HFFc6 (cell line): ENCODE results near the gene LPIN2. TPM values are rescaled to one million over a fixed set of nuclear protein-coding genes. Genes with fewer than 3 reads are reported as not detected.
"Not testable (repeated sequence)": the region's sequence is repeated elsewhere in the genome, so short reads cannot be mapped to it uniquely, and the experiment has no call there.

Source experiments
- DNase-seq: peaks from one replicate; pipeline ENCODE4 v3.0.0-alpha.2; 2018
- H3K27ac Mint-ChIP-seq: 2 replicates; pipeline ENCODE4 v1.8.0; 2020; ENCODE audit warnings: mild to moderate bottlenecking, mixed read lengths
- H3K27me3 Mint-ChIP-seq: 2 replicates; pipeline ENCODE4 v1.8.0; 2021; ENCODE audit warnings: mild to moderate bottlenecking, moderate library complexity, mixed read lengths; ENCODE audit not compliant: insufficient read depth
- H3K36me3 Mint-ChIP-seq: 2 replicates; pipeline ENCODE4 v1.8.0; 2021; ENCODE audit warnings: low read depth, mixed read lengths
- H3K4me1 Mint-ChIP-seq: 2 replicates; pipeline ENCODE4 v1.8.0; 2020; ENCODE audit warnings: low read depth, mixed read lengths
- H3K4me3 Mint-ChIP-seq: 2 replicates; pipeline ENCODE4 v1.8.0; 2020; ENCODE audit warnings: mild to moderate bottlenecking, moderate library complexity, mixed read lengths
- H3K9me3 Mint-ChIP-seq: 2 replicates; pipeline ENCODE4 v1.8.0; 2020; ENCODE audit warnings: mild to moderate bottlenecking, mixed read lengths
- total RNA-seq, 6 experiments: library from RNA; stranded (reverse); fragmentation: NEBNext Ultra II Directional; extraction: Animal tissue kit (Norgen Biotek cat#: 25700); gene quantifications; 2 replicates in 1 of 6; 3 replicates in 5 of 6; pipeline ENCODE4 v1.2.3, GENCODE V29; 2021
- TF ChIP-seq, protein P1 (sequence below): fragments of 200-600 bp; sonication (generic); IDR thresholded peaks from 2 replicates; pipeline ENCODE4 v1.5.0; 2021; ENCODE audit warnings: antibody characterized with exemption, mild to moderate bottlenecking

LPIN2 gene
- total RNA-seq, 6 experiments from 2014 or later: 24.6 to 27.7 (median 26.3) TPM

DNA sequence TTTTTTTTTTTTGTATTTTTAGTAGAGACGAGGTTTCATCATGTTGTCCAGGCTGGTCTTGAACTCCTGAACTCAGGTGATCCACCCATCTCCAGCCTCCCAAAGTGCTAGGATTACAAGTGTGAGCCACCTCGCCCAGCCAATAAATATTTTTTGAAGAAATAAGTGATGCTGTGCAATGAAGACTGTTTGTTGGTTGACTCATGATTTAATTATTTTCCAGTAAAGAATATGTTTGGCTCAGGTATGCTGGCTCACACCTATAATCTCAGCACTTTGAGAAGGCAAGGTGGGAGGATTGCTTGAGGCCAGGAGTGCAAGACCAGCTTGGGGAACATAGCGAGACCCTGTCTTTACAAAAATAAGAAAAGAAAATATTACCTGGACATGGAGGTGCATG, 41.8 kb upstream of the LPIN2 start:
- Mint-ChIP-seq H3K4me1 (no peaks in the 10 kb centered on the region), H3K4me3 (no peak overlapping the region), H3K27ac (no peak overlapping the region), H3K36me3 (no peaks in the 10 kb centered on the region), H3K9me3 (no peaks in the 10 kb centered on the region), H3K27me3 (peaks cover 8% of the 10 kb centered on the region; the same call in 1 of the 2 replicates)
- no peak for DNase-seq
- TF ChIP-seq, protein P1, sequence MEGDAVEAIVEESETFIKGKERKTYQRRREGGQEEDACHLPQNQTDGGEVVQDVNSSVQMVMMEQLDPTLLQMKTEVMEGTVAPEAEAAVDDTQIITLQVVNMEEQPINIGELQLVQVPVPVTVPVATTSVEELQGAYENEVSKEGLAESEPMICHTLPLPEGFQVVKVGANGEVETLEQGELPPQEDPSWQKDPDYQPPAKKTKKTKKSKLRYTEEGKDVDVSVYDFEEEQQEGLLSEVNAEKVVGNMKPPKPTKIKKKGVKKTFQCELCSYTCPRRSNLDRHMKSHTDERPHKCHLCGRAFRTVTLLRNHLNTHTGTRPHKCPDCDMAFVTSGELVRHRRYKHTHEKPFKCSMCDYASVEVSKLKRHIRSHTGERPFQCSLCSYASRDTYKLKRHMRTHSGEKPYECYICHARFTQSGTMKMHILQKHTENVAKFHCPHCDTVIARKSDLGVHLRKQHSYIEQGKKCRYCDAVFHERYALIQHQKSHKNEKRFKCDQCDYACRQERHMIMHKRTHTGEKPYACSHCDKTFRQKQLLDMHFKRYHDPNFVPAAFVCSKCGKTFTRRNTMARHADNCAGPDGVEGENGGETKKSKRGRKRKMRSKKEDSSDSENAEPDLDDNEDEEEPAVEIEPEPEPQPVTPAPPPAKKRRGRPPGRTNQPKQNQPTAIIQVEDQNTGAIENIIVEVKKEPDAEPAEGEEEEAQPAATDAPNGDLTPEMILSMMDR: no peak

DNA sequence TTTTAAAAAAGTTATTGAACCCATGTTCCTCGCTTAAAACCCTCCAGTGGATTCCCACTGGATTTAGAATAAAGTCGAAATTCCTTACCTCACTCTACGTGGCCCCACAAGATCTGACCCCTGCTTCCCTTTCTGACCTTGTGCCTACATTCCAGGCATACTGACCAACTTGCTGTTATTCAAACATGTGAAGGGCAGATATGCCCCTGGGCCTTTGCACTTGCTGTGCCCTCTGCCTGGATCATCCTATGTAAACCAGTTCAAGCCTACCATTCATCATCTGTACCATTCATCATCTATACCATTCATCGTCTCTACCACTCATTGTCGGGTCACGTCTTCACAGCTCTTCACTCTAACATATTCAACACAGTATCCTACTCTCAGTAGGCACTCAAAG, 41.3 kb upstream of the LPIN2 start:
- Mint-ChIP-seq H3K27ac (no peak overlapping the region), H3K27me3 (peaks cover 8% of the 10 kb centered on the region; the same call in 1 of the 2 replicates), H3K4me1 (no peaks in the 10 kb centered on the region), H3K4me3 (no peak overlapping the region), H3K9me3 (no peaks in the 10 kb centered on the region), H3K36me3 (no peaks in the 10 kb centered on the region)
- no peak for DNase-seq
- TF ChIP-seq, protein P1: no peak

DNA sequence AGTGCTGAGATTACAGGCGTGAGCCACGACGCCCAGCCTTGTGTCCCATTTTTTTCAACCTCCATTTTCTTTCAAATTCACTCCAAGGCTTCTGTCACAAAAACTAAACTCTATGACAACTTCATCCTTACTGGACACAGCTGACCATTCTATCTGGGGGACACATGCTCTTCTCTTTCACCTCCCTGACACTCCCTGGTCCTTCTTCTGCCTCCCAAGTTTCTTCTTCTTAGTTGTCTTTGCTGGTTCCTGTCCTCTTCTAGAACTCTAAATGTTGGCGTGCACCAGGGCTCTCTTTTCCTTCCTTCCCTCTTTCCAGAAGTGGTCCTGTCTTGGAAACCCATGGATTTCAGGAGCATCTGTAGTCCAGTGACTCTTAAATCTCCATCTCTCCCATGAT, 40.1 kb upstream of the LPIN2 start:
- TF ChIP-seq, protein P1: no peak
- Mint-ChIP-seq H3K4me3 (no peak overlapping the region), H3K4me1 (peaks cover 2% of the 10 kb centered on the region; the same call in 1 of the 2 replicates), H3K36me3 (no peaks in the 10 kb centered on the region), H3K27me3 (peaks cover 9% of the 10 kb centered on the region; the same call in 1 of the 2 replicates), H3K9me3 (no peaks in the 10 kb centered on the region), H3K27ac (no peak overlapping the region)
- DNase-seq: no peak

DNA sequence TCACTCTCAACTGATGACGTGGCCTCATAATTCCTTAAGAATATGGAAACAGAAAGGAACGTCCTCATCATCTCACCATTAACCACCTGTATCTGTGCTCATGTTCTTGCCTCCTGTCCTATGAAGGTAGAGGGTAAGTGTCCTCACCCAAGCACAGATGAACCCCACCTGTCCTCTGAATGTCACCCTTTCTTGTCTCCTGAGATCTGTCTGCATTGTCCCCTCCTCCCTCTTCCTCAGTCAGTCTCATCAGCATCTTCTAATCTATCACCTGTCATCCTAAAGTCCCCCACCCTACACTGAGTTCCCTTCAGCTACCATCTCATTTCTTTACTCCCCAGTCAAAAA, 39.4 kb upstream of the LPIN2 start:
- peaks cover 5% of the 10 kb centered on the region; the same call in 1 of the 2 replicates for H3K4me1 Mint-ChIP-seq
- H3K9me3 Mint-ChIP-seq: no peaks in the 10 kb centered on the region
- no peak overlapping the region for H3K27ac Mint-ChIP-seq
- DNase-seq: no peak
- H3K4me3 Mint-ChIP-seq: no peak overlapping the region
- TF ChIP-seq, protein P1: no peak
- peaks cover 7% of the 10 kb centered on the region; the same call in 1 of the 2 replicates for H3K27me3 Mint-ChIP-seq
- no peaks in the 10 kb centered on the region for H3K36me3 Mint-ChIP-seq

DNA sequence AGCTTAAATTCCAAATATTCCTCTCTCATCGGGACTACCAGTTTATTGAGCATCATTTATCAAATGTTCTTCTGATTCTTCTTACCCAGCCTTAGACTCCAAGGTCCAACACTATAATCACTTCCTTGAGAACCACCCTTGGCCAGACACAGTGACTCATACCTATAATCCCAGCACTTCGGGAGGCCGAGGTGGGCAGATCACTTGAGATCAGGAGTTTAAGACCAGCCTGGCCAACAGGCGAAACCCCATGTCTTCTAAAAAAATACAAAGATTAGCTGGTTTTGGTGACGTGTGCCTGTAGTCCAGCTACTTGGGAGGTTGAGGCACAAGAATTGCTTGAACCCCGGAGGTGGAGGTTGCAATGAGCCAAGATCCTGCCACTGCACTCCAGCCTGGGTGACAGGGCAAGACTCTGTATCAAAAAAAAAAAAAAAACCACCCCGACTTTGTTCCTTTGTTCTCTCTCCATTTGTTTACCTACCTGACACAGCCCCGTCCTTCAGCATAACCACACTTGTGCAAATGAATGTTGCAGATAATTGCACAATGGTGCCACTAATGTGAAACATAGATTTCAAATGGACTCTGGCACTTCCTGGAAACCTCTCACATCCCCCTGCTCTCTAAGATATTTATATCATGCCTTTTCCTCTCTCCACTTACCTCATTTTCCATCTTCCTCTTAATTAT, 38.9 kb upstream of the LPIN2 start:
- no peak for DNase-seq
- TF ChIP-seq, protein P1: no peak
- Mint-ChIP-seq H3K27me3 (peaks cover 4% of the 10 kb centered on the region; the same call in 1 of the 2 replicates), H3K27ac (no peak overlapping the region), H3K4me1 (peaks cover 5% of the 10 kb centered on the region; the same call in 1 of the 2 replicates), H3K9me3 (no peaks in the 10 kb centered on the region), H3K4me3 (no peak overlapping the region), H3K36me3 (no peaks in the 10 kb centered on the region)

DNA sequence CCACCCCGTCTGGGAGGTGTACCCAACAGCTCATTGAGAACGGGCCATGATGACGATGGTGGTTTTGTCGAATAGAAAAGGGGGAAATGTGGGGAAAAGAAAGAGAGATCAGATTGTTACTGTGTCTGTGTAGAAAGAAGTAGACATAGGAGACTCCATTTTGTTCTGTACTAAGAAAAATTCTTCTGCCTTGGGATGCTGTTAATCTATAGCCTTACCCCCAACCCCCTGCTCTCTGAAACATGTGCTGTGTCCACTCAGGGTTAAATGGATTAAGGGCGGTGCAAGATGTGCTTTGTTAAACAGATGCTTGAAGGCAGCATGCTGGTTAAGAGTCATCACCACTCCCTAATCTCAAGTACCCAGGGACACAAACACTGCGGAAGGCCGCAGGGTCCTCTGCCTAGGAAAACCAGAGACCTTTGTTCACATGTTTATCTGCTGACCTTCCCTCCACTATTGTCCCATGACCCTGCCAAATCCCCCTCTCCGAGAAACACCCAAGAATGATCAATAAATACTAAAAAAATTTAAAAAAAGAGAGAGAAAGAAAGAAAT, 37.0 kb upstream of the LPIN2 start:
- not testable (repeated sequence) for H3K4me1 Mint-ChIP-seq

More for the DNA sequence above, 37.0 kb upstream of the LPIN2 start:
- not testable (repeated sequence) for H3K27ac Mint-ChIP-seq, DNase-seq, H3K36me3 Mint-ChIP-seq, H3K4me3 Mint-ChIP-seq, H3K9me3 Mint-ChIP-seq, H3K27me3 Mint-ChIP-seq
